Stromal cell of bone marrow (primary cell): ENCODE results near the gene IRF2BP2.

ENCODE experiments used
- DNase-seq: peaks from one replicate; pipeline ENCODE4 v3.0.0-alpha.2; 2012; ENCODE audit warnings: low read depth

The IRF2BP2 gene

DNA sequence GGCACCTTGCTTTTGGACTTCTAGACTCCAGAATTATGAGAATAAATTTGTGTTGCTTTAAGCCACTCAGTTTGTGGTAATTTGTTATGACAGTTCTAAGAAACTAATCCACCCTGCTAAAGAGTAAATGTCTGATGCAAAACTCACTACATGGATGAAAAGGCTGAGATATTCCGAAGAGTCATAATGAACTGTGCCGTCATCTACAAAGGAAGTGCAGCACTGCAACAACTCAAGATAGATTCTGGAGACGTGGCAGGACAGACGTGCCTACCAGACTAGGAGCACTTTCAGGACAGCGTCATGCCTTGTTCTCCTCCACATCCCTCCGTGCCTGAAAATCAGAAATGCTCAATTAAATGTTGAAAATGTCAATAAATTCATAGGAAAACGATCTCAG is 24.4 kb upstream of the IRF2BP2 start:
- DNase-seq = no peak

DNA sequence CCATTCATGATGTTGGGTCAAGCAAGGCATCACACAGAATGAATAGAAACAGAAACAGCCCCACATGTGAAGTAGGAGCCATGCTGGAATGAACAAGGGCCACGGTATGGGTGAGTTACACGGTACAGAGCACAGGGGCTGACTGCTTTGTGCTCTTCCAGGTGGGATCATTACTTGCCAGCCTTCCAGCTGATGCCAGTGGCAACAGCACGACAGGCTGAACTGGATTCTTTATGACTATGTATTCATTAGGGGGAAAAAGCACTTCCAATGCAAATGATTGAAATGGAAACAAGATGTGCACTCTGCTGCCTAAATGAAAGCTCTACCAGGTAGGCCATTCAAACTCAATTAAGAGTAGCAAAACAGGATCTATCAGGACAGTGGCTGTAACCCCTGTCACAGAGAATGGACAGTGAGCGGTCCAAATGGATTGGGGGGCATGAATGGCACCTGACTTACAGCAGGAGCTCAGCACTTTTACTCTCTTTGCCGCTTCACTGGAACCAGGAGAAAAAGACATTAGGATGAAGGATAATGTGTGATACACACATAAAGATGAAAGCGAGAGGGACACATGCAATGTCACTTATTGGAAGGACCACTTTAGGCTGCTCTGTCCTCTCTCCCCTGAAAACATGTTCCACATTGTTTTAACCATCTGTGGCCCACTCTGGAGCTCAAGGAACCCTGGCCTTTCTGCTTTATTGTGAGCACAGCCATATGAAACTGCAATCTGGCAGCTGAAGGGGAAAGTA is 23.4 kb upstream of the IRF2BP2 start:
- DNase-seq = no peak

DNA sequence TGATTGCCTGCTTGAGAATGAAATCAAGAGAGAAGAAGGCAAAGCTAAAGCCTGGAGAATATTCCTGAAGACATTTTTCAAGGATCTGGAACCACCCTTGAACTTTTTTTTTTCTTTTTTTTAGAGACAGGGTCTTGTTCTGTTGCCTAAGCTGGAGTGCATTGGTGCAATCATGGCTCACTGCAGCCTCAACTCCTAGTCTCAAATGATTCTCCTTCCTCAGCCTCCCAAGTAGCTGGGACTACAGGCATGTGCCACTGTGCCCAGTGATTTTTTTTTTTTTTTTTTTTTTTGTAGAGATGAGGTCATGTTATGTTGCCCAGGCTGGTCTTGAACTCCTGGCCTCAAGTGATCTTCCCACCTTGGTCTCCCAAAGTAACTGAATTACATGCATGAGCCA is 22.2 kb upstream of the IRF2BP2 start:
- DNase-seq = no peak

GRCh38 chr1:234631721-234632125 is 21.7 kb upstream of the IRF2BP2 start:
- DNase-seq = peak; percentile 76

DNA sequence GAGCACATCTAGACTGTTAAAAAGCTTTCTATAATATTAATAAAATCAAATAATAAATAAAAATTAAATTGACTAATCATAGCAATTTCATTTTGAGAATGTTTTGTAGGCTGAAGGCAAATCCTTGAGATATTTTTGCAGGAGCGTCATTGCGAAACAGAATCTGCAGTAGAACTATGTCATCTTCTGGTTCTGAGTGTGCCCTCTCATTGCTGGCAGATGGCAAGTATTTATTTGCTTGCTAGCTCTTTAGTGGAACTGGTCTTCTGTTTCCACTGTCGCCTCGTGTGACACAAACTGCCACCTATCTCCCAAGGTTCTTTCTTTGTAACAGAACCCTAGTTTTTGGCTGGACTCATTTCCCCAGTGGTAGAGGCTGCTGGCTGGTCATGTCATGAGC is 19.0 kb upstream of the IRF2BP2 start:
- no peak for DNase-seq

GRCh38 chr1:234628089-234628488 is 18.1 kb upstream of the IRF2BP2 start:
- peak; percentile 80 for DNase-seq

GRCh38 chr1:234627009-234627950 is 17.3 kb upstream of the IRF2BP2 start:
- no peak for DNase-seq

DNA sequence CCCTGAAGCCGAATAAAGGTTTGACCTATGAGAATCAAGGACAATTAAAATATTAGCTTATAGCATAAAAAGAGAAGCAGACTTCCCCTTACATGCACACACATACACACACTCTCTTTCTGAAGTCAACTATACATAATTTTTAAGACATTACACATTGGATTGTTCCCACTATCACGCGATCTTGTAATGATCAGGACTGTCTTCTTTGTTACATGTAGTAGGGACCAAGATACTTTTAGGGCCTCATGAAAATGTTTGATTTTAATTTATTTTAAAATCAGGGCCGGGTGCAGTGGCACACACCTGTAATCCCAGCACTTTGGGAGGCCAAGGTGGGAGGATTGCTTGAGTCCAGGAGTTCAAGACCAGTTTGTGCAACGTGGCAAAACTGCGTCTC is 16.4 kb upstream of the IRF2BP2 start:
- no peak for DNase-seq

GRCh38 chr1:234624724-234625117 is 14.7 kb upstream of the IRF2BP2 start:
- DNase-seq = no peak

DNA sequence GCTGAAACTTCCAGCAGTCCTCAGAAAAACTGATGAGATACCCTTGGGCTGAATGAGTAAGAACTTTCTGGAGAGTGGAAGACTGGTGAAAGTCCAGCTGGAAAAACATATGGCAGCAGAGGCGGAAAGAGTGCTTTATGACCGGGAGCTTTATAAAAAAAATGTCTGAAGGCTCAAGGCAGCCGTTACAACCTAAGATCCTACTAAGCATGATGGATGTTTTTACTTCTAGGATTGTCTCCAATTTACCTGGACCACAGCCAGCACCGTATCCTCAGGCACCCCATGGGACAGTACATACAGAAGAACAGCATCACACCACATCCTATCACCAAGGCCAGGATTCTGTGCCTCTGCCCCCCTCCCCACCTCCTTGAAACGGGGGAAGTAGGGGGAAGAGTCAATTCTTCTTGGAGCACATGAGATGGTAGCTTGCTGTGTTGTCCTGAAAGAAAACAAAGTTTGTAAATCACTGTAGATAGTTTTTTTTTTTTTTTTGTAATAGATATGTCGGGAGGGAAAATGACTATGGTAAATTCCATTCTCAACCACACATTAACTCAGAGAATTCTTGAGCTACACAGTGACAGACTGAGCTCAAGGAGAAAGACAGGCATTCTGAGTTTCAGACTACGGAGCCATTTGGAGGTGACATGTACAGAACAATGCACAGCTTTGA is 11.8 kb upstream of the IRF2BP2 start:
- DNase-seq = no peak

DNA sequence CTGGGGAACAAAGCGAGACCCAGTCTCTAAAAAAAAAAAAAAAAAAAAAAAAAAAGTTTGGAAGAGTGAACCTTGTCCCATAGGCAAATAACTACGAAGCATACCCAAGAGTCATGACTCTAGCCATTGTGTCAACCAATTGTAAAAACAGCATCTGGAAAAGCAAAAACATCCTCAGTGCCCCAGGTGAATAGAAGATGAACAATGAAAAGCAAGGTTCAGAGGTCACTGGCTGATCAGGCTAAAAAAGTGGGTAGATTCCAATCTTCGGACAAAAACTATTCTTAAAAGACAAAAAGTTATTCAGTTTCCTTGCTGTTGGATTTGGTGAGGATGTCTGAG is 11.1 kb upstream of the IRF2BP2 start:
- no peak for DNase-seq

DNA sequence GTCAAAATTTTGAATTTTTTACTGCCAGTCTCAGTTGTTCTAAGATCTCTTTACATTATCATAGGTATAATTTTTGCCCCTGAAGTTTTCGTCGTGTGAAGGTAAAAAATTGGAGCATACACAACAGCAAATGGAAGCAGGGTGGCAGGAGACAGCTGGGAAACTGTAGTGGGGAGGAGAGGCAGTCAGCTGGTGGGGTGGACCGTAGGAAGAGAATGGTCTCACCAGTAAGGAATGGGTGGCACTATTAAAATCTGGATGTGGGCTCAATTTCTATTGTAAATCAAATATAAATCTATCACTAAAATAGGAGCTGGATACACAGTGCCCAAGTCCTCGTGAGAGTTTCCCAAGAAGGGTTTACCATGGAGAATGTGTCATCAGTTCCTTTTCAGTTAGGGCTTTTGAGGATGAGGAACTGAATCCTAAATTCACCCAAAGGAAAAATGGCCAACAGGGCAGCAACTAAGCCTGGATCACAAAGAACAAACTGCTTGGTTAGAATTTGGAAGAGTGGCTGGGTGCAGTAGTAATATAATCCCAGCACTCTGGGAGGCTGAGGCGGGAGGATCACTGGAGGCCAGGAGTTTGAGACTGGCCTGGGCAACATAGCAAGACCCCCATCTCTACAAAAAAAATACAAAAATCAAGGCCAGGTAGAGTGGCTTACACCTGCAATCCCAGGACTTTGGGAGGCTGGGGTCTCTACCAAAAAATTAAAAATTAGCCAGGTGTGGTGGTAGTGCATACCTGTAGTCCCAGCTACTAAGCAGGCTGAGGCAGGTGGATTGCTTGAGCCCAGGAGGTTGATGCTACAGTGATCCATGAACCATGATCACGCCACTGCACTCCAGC is 10.5 kb upstream of the IRF2BP2 start:
- DNase-seq = no peak

- DNase-seq = no peak
Measured at GRCh38 chr1:234619794-234620247, 9.8 kb upstream of the IRF2BP2 start.

DNA sequence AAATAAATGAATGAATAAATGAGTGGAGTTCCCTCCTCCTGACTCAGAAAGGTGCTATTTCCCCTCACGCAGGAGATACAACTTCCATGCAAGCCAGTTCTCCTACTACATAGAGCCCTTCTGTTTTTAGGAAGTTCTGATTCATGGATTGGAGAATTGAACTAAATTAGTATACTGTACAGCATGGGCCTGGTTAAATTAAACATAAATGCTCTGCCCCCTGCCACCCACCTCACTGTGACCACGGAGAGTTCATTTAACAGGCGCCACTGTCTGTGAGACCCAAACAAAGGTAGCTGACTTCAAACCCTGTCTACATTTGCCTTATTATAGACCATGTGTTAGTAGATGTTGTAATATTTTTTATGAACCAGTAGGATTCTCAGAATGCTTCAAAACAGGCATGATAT is 9.1 kb upstream of the IRF2BP2 start:
- no peak for DNase-seq

GRCh38 chr1:234618737-234619049 is 8.7 kb upstream of the IRF2BP2 start:
- DNase-seq = no peak

DNA sequence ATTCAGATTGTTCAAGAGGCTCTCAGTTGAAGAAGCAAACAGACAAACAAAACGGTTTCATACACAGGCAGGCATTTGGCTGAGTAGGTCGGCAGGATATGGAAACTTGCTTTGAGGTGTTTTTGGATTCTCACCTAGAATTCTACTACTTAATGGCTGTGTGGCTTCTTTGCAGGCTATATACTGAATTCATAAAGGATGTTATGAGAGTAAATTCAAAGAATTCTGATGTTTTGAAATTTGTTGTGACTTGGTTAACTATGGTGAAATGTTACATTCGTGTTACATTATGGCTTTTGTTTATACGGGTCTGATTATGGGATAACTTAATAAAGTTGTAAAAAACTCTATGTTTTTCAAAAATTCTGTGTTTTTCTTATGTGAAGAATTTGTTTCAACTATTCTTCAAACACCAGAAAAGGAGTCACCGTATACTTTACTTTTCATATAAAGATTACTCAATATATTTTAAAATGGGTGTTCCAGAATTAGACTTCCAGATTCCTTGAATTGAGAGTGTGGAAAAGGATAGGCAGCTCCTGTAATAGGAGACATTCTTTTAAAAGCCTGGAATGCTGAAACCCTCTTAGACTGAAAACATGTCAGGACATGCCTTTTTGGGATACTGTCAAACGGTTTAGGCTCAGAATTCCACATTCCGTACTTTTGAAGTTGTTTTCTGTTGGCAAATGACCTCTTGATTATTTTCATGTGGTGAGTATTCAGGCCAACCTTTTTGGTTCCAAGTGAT is 8.2 kb upstream of the IRF2BP2 start:
- peak; percentile 82 for DNase-seq

DNA sequence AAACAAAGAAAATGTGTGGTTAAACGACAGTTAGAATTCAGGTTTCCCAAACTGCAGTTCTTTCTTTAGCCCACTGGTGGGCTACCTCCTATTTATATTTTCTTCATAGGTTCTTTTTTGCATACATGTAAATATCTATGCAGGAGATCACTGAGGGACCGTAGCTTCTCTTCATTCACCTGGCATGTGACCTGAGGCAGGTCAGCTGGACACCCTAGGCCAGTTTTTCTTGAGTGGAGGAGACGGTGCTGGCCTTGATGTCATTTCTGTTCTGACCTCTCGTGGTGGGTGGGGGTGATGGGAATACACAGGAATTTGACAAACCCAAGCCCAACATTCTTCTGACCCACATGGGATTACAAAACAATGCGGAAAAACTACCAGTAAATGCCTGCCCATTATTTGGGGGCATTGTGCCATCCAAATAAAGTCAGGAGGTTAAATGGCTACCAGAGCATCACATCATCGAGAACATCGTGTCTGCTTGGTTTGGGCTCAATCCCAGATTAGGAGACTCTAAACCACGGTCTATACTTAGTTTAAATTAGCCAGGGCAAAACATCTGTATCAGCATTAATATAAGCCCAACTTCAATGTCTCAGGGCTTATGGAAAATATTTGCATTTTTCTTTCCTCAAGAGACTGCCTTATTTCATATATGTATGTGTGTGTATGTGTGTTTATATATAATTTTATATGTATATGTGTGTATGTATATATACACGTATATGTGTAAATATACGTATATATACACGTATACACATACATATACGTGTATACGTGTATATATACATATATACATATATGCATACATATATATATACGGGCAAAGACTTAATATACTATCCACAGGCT is 7.4 kb upstream of the IRF2BP2 start:
- no peak for DNase-seq

GRCh38 chr1:234616644-234617043 is 6.7 kb upstream of the IRF2BP2 start:
- DNase-seq = no peak

DNA sequence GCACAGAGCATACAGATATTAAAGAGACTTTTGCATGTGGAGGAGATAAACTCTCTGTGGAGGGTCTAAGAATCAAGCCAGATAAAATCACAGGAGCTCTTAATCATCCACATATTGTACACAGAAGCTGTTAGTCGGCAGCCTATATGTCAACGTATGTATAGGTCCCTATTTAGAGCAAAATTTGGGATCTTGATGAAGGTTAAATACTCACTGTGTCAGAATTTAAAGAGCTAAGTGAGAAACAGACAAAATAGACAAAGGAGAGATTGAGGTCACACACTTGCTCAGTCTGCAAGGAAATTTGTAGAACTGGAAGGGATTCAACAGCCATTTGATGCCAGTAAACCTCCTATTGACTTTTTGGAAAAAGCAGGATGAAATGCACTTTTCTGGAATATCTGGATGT is 4.1 kb upstream of the IRF2BP2 start:
- DNase-seq = no peak
